Measurements from ENCODE around the gene ATP5PD. TPM values are rescaled to one million over a fixed set of nuclear protein-coding genes. Genes with fewer than 3 reads are reported as not detected.

The ATP5PD gene
- total and polyA plus RNA-seq, 2 of the 8 experiments (the other 6 are each of a cell fraction or from before 2014, with no cell fraction given) = 335 to 407 TPM

DNA sequence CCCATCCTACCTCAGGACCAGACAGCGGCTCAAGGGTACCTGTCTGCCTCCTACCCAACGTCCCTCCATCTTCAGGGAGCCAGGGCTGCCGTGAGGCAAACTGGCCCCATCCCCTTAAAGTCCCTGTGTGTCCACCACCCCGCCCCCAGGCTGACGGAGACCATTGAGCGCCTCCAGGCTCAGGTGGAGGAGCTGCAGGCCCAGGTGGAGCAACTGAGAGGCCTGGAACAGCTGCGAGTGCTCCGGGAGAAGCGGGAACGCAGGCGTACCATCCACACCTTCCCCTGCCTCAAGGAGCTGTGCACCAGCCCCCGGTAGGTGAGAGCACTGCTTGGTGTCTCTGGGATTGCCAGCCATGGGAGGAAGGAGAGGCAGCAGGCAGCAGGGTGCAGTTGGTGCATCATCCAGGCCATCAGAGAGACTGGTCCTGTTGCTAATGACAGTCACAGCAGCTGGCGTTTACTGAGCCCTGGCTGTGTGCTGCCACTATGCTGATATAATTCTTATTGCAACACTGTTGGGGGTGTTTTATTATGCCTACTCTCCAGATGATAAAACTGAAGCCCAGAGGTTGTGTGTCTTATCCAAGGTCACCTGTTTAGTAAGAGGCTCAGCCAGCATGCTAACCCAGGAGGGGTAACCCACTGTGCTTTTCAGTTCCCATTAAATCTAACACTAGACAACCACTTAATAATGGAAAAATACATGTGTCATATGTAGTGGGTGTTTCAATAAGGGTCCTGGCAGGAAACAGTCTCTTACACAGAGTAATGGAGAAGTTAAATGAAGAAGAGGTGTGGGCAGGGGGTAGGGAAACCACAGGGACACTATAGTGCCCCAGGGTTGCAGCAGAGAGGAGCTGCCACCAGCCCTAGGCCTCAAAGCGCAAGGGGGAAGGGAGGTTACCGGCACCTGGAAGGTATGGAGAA lies 44.6 kb downstream of the ATP5PD start:
- H4K5ac ChIP-seq (ENCODE audit: insufficient read length, low read depth, low read length) = no peak overlapping the region
- H3K36me3 ChIP-seq (ENCODE audit: control insufficient read depth in 2 of 4, insufficient read depth in 4 of 4, low read length in 3 of 4) = peaks cover 6 to 32% (median 20%) of the 10 kb centered on the region in 4 experiments; a peak in 6 of 8 replicates
- DNase-seq (ENCODE audit: low read depth in 1 of 2, low spot score in 2 of 2) = no peak
- no peaks in the 10 kb centered on the region for H3K79me1 ChIP-seq (ENCODE audit: low read depth, low read length)
- H3K23ac ChIP-seq (ENCODE audit: insufficient read length) = no peak overlapping the region
- H2AK5ac ChIP-seq (ENCODE audit: low read depth, low read length) = no peak overlapping the region
- H4K20me1 ChIP-seq (replicated peaks in 1 of 2; ENCODE audit: control insufficient read depth in 1 of 2, insufficient read depth in 2 of 2, low read length in 2 of 2) = peaks cover 0 to 4% of the 10 kb centered on the region in 2 experiments
- no peak overlapping the region for H3K4me2 ChIP-seq (ENCODE audit: insufficient read depth in 1 of 2, low read depth in 2 of 2, low read length in 2 of 2)
- no peak overlapping the region for H4K8ac ChIP-seq (ENCODE audit: extremely low read depth, insufficient read depth, low read length)
- no peak overlapping the region for H2BK15ac ChIP-seq (ENCODE audit: low read length)
- no peaks in the 10 kb centered on the region for H3K9me3 ChIP-seq (ENCODE audit: insufficient read depth in 2 of 2, low read depth in 1 of 2, low read length in 1 of 2)
- no peak overlapping the region for H3K14ac ChIP-seq (ENCODE audit: insufficient read length)
- no peak overlapping the region for H3K18ac ChIP-seq (ENCODE audit: extremely low read depth, low read length)
- no peak overlapping the region for H3K9ac ChIP-seq (replicated peaks in 1 of 4; ENCODE audit: extremely low read depth in 1 of 4, low read depth in 3 of 4, low read length in 3 of 4)
- H3K56ac ChIP-seq (replicated peaks; ENCODE audit: insufficient read length, low read depth, low read length) = no peak overlapping the region
- H3K4me3 ChIP-seq (ENCODE audit: extremely low read depth in 1 of 4, insufficient read depth in 2 of 4, low read depth in 3 of 4, low read length in 4 of 4) = no peak overlapping the region
- no peak overlapping the region for H2AFZ ChIP-seq (ENCODE audit: low read length)
- no peaks in the 10 kb centered on the region for H3K4me1 ChIP-seq (replicated peaks in 1 of 4; ENCODE audit: control insufficient read depth in 3 of 4, insufficient read depth in 4 of 4, low read length in 3 of 4)
- POLR2A ChIA-PET (ENCODE audit: partially characterized antibody) = interaction anchor here (0.7 to 4.6 kb wide), 6 partner anchors 10 to 43 kb away, joined by 3 to 27 read pairs (median 8); partner anchors contain the start of genes CDR2L and MRPL58
- no peak overlapping the region for H2BK12ac ChIP-seq (ENCODE audit: low read depth, low read length)
- H3K23me2 ChIP-seq (ENCODE audit: low read depth, low read length) = no peaks in the 10 kb centered on the region
- H3K4ac ChIP-seq (replicated peaks; ENCODE audit: insufficient read length, low read depth, low read length) = no peak overlapping the region
- CTCF ChIA-PET (ENCODE audit: partially characterized antibody) = interaction anchor here (0.7 to 20.3 kb wide), 7 partner anchors 10 to 112 kb away, joined by 3 to 345 read pairs (median 12); partner anchors contain the start of genes CDR2L and MRPL58
- H3K79me2 ChIP-seq (ENCODE audit: control insufficient read depth in 1 of 2, insufficient read depth in 2 of 2, low read length in 2 of 2) = no peaks in the 10 kb centered on the region
- H3K27me3 ChIP-seq (replicated peaks in 1 of 4; ENCODE audit: control insufficient read depth in 3 of 4, extremely low read depth in 1 of 4, insufficient read depth in 3 of 4, low read length in 3 of 4) = no peaks in the 10 kb centered on the region
- FAIRE-seq = no peak
- no peak overlapping the region for H2BK5ac ChIP-seq (ENCODE audit: low read depth, low read length)
- H3K27ac ChIP-seq (ENCODE audit: low read depth, low read length) = no peak overlapping the region
- no peak overlapping the region for H2BK20ac ChIP-seq (ENCODE audit: low read length)
- no peak overlapping the region for H2BK120ac ChIP-seq (replicated peaks; ENCODE audit: low read depth, low read length)
- WGBS, 2 experiments (ENCODE audit: extremely low coverage in 1 of 2, insufficient coverage in 1 of 2, insufficient read length in 1 of 2, insufficient replicate concordance in 2 of 2, low coverage in 1 of 2, low lambda C conversion rate in 2 of 2, missing lambda C conversion rate in 1 of 2) = 91% methylated on average over 15 of the region's 15 CpGs; no CpG with 5 or more reads in 1 of the 2 experiments
- H4K91ac ChIP-seq (replicated peaks; ENCODE audit: insufficient read length, low read length) = no peak overlapping the region
- TF ChIP-seq RNF2 (IDR thresholded peaks at IDR 0.05; ENCODE audit: borderline replicate concordance, low read depth, low read length, missing control alignments, poor library complexity, severe bottlenecking) (no peak), FOSL1 (IDR thresholded peaks at IDR 0.05; ENCODE audit: insufficient read depth, low read depth, low read length) (no peak), CEBPB (IDR thresholded peaks at IDR 0.05; ENCODE audit: low read depth, low read length) (no peak), SP2 (IDR thresholded peaks at IDR 0.05; ENCODE audit: low read length) (no peak), JUN (IDR thresholded peaks at IDR 0.05; ENCODE audit: low read depth, low read length) (no peak), CTBP2 (IDR thresholded peaks at IDR 0.05; ENCODE audit: borderline replicate concordance, insufficient read depth, insufficient read length, low read length) (no peak), EP300 (IDR thresholded peaks at IDR 0.05; ENCODE audit: borderline replicate concordance in 1 of 2, low read depth in 2 of 2, low read length in 2 of 2) (no peak), SRF (IDR thresholded peaks at IDR 0.05; ENCODE audit: low read depth, low read length) (no peak), SIX5 (IDR thresholded peaks at IDR 0.05; ENCODE audit: low read depth, low read length) (no peak), SAP30 (IDR thresholded peaks at IDR 0.05; ENCODE audit: insufficient read depth, insufficient replicate concordance, low read length) (no peak), TCF12 (IDR thresholded peaks at IDR 0.05; ENCODE audit: low read depth, low read length) (no peak)
